GM23338 (cell line): ENCODE measurements around the gene SRCIN1. TPM values are rescaled to one million over a fixed set of nuclear protein-coding genes. Genes with fewer than 3 reads are reported as not detected.

Experiments used
- ATAC-seq: fragments of 200-7000 bp; cut with Tn5 transposase; 3 replicates; pipeline ENCODE4 v1.9.1; 2020
- DNase-seq: peaks from one replicate; pipeline ENCODE4 v3.0.0-alpha.2; 2015; ENCODE audit warnings: low spot score
- H2AFZ ChIP-seq: fragments of 200-600 bp; sonication (generic); 2 replicates; pipeline ENCODE4 v1.8.0; 2016; ENCODE audit warnings: antibody characterized with exemption, mild to moderate bottlenecking, moderate library complexity
- H3F3A ChIP-seq: fragments of 200-600 bp; sonication (generic); replicated peaks from 2 replicates; pipeline ENCODE4 v1.8.0; 2017; ENCODE audit warnings: antibody characterized with exemption, mixed run types, low read depth
- H3K27ac ChIP-seq: fragments of 200-600 bp; sonication (generic); 2 replicates; pipeline ENCODE4 v1.6.1; 2016; ENCODE audit warnings: low read depth
- H3K27me3 ChIP-seq: fragments of 200-600 bp; sonication (generic); 2 replicates; pipeline ENCODE4 v1.8.0; 2016; ENCODE audit warnings: mild to moderate bottlenecking, mixed run types, moderate library complexity; ENCODE audit not compliant: insufficient read depth
- H3K36me3 ChIP-seq: fragments of 200-600 bp; sonication (generic); 2 replicates; pipeline ENCODE4 v1.8.0; 2016; ENCODE audit warnings: mild to moderate bottlenecking; ENCODE audit not compliant: insufficient read depth
- H3K4me1 ChIP-seq: fragments of 200-600 bp; sonication (generic); 2 replicates; pipeline ENCODE4 v1.8.0; 2016; ENCODE audit warnings: mild to moderate bottlenecking, moderate library complexity; ENCODE audit not compliant: insufficient read depth
- H3K4me2 ChIP-seq: fragments of 200-600 bp; sonication (generic); 2 replicates; pipeline ENCODE4 v1.7.1; 2017; ENCODE audit warnings: mixed run types
- H3K4me3 ChIP-seq: fragments of 200-600 bp; sonication (generic); 2 replicates; pipeline ENCODE4 v1.6.1; 2016; ENCODE audit warnings: mixed run types
- H3K79me2 ChIP-seq: fragments of 200-600 bp; sonication (generic); replicated peaks from 2 replicates; pipeline ENCODE4 v1.8.0; 2017; ENCODE audit warnings: mild to moderate bottlenecking; ENCODE audit not compliant: insufficient read depth
- H3K9me2 ChIP-seq: fragments of 200-600 bp; sonication (generic); 2 replicates; pipeline ENCODE4 v1.8.0; 2017; ENCODE audit not compliant: insufficient read depth
- H4K20me1 ChIP-seq: fragments of 200-600 bp; sonication (generic); replicated peaks from 2 replicates; pipeline ENCODE4 v1.8.0; 2017; ENCODE audit warnings: mild to moderate bottlenecking; ENCODE audit not compliant: insufficient read depth
- H3K27ac Mint-ChIP-seq: 2 replicates; pipeline ENCODE4 v1.8.0; 2020; ENCODE audit warnings: inconsistent platforms, mild to moderate bottlenecking, moderate library complexity, mixed read lengths
- H3K27me3 Mint-ChIP-seq: 3 replicates; pipeline ENCODE4 v1.8.0; 2022; ENCODE audit warnings: low read depth, mild to moderate bottlenecking, moderate library complexity, mixed read lengths, inconsistent platforms; ENCODE audit not compliant: insufficient read depth, poor library complexity
- H3K36me3 Mint-ChIP-seq: 3 replicates; pipeline ENCODE4 v1.8.0; 2021; ENCODE audit warnings: low read depth, mild to moderate bottlenecking, inconsistent platforms, moderate library complexity, mixed read lengths
- H3K4me1 Mint-ChIP-seq: 3 replicates; pipeline ENCODE4 v1.8.0; 2020; ENCODE audit warnings: mild to moderate bottlenecking, inconsistent platforms, mixed read lengths
- H3K4me3 Mint-ChIP-seq: 3 replicates; pipeline ENCODE4 v1.8.0; 2021; ENCODE audit warnings: moderate library complexity, mild to moderate bottlenecking, inconsistent platforms, mixed read lengths
- H3K9me3 Mint-ChIP-seq: 3 replicates; pipeline ENCODE4 v1.8.0; 2020; ENCODE audit warnings: moderate library complexity, mild to moderate bottlenecking, inconsistent platforms, mixed read lengths
- CREB1 ChIP-seq: fragments of 250-450 bp; sonication (Bioruptor Pico); IDR thresholded peaks from 2 replicates; pipeline ENCODE4 v1.5.0; 2020; ENCODE audit warnings: low read depth, mild to moderate bottlenecking, moderate library complexity
- EZH2 ChIP-seq: fragments of 200-600 bp; sonication (generic); IDR thresholded peaks from one replicate; pipeline ENCODE4 v1.8.0; 2017; ENCODE audit warnings: antibody characterized with exemption, mild to moderate bottlenecking, low read depth; ENCODE audit not compliant: unreplicated experiment
- POLR2AphosphoS5 ChIP-seq: IDR thresholded peaks from 2 replicates; pipeline ENCODE4 v1.6.1; 2016; ENCODE audit warnings: antibody characterized with exemption, low read depth
- ZNF331 ChIP-seq: fragments of 250-450 bp; sonication (Bioruptor Pico); IDR thresholded peaks from 2 replicates; pipeline ENCODE4 v1.5.0; 2020; ENCODE audit warnings: low read depth, mild to moderate bottlenecking, moderate library complexity
- polyA plus RNA-seq: library from polyadenylated mRNA; unstranded; fragments of >200 nt; fragmentation: Nextera tagmentation; extraction: Ambion mirVana; gene quantifications from 2 replicates; pipeline ENCODE4 v1.2.1, GENCODE V29; 2016
- total RNA-seq: library from RNA; depleted of rRNA; stranded (reverse); fragments of >200 nt; shearing (Covaris generic); gene quantifications from 2 replicates; pipeline ENCODE4 v1.2.3, GENCODE V29; 2014
- TF ChIP-seq, protein P1 (sequence below): fragments of 250-450 bp; sonication (Bioruptor Pico); IDR thresholded peaks from 2 replicates; pipeline ENCODE4 v1.5.0; 2020; ENCODE audit warnings: mild to moderate bottlenecking, moderate library complexity

The SRCIN1 gene
- total and polyA plus RNA-seq, 2 experiments from 2014 or later: 0.87 to 2.2 TPM

DNA sequence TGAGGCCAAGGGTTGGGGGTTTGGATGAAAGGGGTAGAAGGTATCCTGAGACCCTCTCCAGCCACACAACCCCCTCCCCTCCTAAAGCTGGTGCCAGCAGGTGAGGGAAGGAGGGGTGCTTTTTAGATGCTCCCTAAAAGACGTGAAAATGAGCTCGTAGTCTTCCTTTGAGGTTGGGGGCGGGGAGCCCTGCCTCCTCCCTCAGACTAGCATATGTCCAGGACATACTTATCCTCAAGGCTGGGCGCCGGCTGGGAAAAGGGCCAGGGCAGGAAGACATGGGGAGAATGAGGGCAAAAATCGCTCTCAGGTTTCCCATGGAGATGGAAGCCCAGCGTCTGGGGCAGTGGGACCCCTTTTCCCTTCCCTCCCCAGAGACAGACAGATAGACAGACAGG, 26.7 kb downstream of the SRCIN1 start (continued):
- TF ChIP-seq ZNF331 (CRISPR knock-in tag): no peak
- no peak for TF ChIP-seq POLR2AphosphoS5
- TF ChIP-seq CREB1: no peak

DNA sequence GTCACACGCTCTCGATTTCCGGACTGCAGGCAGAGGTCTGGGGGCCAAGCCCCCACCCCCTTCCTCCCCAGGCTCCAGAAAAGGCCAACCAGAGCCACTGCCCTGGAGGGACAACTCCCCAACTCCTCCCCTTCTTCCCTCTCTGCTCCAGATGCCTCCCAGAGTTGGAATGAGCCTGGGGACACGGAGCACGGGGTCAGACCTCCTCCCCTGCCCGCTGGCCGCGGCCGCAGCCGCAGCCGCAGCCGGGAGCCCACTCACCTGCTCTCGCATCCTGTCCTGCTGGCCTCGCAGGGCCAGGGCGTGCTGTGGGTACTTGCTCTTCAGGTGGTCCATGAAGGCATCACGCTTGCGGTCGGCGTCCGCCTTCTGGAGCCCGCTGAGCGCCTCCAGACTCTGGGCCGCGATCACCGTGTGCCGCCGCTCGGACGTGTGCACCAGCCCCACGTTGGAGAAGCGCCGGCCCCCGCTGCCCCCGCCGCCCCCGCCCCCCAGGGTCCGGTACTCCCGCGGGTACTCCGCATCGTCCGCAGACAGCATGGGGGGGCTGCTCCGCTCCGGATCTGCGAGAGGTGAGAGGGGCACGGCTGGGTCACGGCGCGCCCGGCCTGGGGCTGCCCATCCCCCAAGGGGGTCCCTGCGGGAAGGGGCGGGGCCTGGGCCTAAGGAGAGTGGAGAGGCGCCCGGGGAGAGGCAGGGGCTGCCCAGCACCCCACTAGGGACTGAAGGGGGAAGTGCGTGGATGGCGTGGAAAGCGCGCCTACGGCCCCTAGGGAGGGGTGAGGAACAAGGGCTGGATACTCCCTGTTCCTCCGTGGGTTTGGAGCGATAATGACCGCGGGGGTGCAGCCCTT, 27.3 kb downstream of the SRCIN1 start:
- Mint-ChIP-seq H3K4me1 (peaks cover 45% of the 10 kb centered on the region), H3K36me3 (no peaks in the 10 kb centered on the region; the same call in 2 of the 3 replicates), H3K27ac (no peak overlapping the region), H3K27me3 (peaks cover 78% of the 10 kb centered on the region), H3K9me3 (no peaks in the 10 kb centered on the region), H3K4me3 (peak overlapping the region; percentile 60)
- no peaks in the 10 kb centered on the region for H3K9me2 ChIP-seq
- H3K4me3 ChIP-seq: peak overlapping the region; percentile 56
- ATAC-seq (peak; percentile 64), DNase-seq (peak; percentile 80)
- peaks cover 21% of the 10 kb centered on the region for H3K4me1 ChIP-seq
- H4K20me1 ChIP-seq: peaks cover 3% of the 10 kb centered on the region
- H3K27ac ChIP-seq: no peak overlapping the region
- peak overlapping the region; percentile 89 for H3K4me2 ChIP-seq
- peaks cover 98% of the 10 kb centered on the region for H3K27me3 ChIP-seq
- TF ChIP-seq EZH2: peak; percentile 71
- TF ChIP-seq, protein P1, sequence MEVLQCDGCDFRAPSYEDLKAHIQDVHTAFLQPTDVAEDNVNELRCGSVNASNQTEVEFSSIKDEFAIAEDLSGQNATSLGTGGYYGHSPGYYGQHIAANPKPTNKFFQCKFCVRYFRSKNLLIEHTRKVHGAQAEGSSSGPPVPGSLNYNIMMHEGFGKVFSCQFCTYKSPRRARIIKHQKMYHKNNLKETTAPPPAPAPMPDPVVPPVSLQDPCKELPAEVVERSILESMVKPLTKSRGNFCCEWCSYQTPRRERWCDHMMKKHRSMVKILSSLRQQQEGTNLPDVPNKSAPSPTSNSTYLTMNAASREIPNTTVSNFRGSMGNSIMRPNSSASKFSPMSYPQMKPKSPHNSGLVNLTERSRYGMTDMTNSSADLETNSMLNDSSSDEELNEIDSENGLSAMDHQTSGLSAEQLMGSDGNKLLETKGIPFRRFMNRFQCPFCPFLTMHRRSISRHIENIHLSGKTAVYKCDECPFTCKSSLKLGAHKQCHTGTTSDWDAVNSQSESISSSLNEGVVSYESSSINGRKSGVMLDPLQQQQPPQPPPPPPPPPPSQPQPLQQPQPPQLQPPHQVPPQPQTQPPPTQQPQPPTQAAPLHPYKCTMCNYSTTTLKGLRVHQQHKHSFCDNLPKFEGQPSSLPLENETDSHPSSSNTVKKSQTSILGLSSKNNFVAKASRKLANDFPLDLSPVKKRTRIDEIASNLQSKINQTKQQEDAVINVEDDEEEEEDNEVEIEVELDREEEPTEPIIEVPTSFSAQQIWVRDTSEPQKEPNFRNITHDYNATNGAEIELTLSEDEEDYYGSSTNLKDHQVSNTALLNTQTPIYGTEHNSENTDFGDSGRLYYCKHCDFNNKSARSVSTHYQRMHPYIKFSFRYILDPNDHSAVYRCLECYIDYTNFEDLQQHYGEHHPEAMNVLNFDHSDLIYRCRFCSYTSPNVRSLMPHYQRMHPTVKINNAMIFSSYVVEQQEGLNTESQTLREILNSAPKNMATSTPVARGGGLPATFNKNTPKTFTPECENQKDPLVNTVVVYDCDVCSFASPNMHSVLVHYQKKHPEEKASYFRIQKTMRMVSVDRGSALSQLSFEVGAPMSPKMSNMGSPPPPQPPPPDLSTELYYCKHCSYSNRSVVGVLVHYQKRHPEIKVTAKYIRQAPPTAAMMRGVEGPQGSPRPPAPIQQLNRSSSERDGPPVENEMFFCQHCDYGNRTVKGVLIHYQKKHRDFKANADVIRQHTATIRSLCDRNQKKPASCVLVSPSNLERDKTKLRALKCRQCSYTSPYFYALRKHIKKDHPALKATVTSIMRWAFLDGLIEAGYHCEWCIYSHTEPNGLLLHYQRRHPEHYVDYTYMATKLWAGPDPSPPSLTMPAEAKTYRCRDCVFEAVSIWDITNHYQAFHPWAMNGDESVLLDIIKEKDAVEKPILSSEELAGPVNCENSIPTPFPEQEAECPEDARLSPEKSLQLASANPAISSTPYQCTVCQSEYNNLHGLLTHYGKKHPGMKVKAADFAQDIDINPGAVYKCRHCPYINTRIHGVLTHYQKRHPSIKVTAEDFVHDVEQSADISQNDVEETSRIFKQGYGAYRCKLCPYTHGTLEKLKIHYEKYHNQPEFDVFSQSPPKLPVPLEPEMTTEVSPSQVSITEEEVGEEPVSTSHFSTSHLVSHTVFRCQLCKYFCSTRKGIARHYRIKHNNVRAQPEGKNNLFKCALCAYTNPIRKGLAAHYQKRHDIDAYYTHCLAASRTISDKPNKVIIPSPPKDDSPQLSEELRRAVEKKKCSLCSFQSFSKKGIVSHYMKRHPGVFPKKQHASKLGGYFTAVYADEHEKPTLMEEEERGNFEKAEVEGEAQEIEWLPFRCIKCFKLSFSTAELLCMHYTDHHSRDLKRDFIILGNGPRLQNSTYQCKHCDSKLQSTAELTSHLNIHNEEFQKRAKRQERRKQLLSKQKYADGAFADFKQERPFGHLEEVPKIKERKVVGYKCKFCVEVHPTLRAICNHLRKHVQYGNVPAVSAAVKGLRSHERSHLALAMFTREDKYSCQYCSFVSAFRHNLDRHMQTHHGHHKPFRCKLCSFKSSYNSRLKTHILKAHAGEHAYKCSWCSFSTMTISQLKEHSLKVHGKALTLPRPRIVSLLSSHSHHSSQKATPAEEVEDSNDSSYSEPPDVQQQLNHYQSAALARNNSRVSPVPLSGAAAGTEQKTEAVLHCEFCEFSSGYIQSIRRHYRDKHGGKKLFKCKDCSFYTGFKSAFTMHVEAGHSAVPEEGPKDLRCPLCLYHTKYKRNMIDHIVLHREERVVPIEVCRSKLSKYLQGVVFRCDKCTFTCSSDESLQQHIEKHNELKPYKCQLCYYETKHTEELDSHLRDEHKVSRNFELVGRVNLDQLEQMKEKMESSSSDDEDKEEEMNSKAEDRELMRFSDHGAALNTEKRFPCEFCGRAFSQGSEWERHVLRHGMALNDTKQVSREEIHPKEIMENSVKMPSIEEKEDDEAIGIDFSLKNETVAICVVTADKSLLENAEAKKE: no peak
- peaks cover 5% of the 10 kb centered on the region; the same call in 1 of the 2 replicates for H3F3A ChIP-seq
- H2AFZ ChIP-seq: peak overlapping the region; percentile 66; the same call in 1 of the 2 replicates
- no peaks in the 10 kb centered on the region for H3K79me2 ChIP-seq
- H3K36me3 ChIP-seq: no peaks in the 10 kb centered on the region
